ENCODE data around the gene TNFAIP1. TPM values are rescaled to one million over a fixed set of nuclear protein-coding genes. Genes with fewer than 3 reads are reported as not detected.
A peak's percentile ranks its signal among the peaks of the same experiment; 100 is the strongest.

Gene TNFAIP1
- total RNA-seq, 4 donors from 2014 or later: 23.7 to 43.8 (median 34.8) TPM

DNA sequence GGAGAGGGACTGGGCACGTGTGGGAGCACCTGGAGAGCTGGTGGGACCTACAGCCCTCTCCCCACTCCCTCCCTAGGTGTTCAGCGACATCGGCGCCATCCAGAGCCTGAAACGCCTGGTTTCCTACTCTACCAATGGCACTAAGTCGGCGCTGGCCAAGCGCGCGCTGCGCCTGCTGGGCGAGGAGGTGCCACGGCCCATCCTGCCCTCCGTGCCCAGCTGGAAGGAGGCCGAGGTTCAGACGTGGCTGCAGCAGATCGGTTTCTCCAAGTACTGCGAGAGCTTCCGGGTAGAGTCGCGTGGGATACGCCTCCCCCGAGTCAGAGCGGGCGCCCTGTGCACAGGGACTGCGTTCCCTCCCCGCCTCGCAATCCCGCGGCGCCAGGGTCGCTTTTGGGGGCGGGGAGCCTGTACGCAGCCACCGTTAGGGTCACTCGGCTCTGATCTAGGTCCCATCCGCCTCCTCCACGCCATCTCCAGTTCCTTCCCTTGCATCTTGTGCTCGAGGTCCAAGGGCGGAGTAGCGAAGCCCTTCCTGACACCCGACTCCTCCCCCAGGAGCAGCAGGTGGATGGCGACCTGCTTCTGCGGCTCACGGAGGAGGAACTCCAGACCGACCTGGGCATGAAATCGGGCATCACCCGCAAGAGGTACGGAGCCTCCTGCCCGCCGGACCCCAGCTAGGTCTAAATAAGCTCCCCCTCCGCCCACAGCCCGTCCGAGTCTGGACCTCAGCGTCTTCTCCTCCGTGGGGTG, 48.9 kb downstream of the TNFAIP1 start:
- Histone ChIP-seq H3K4me1 (peaks cover 8 to 15% (median 11%) of the 10 kb centered on the region in 4 donors), H3K9me3 (no peaks in the 10 kb centered on the region), H3K4me3 (peak overlapping the region; percentile 46 to 59 (median 46)), H3K27ac (replicated peaks in 1 of 4) (no peak overlapping the region), H3K27me3 (no peaks in the 10 kb centered on the region), H3K36me3 (peaks cover 22 to 54% (median 30%) of the 10 kb centered on the region in 4 donors)
- WGBS: 47% methylated on average over 17 of the region's 56 CpGs
- DNase-seq (ENCODE audit: extremely low spot score): no peak
- intact Hi-C loops (cut with DNase I): no loop called here
- TF ChIP-seq, protein P1, sequence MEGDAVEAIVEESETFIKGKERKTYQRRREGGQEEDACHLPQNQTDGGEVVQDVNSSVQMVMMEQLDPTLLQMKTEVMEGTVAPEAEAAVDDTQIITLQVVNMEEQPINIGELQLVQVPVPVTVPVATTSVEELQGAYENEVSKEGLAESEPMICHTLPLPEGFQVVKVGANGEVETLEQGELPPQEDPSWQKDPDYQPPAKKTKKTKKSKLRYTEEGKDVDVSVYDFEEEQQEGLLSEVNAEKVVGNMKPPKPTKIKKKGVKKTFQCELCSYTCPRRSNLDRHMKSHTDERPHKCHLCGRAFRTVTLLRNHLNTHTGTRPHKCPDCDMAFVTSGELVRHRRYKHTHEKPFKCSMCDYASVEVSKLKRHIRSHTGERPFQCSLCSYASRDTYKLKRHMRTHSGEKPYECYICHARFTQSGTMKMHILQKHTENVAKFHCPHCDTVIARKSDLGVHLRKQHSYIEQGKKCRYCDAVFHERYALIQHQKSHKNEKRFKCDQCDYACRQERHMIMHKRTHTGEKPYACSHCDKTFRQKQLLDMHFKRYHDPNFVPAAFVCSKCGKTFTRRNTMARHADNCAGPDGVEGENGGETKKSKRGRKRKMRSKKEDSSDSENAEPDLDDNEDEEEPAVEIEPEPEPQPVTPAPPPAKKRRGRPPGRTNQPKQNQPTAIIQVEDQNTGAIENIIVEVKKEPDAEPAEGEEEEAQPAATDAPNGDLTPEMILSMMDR (IDR thresholded peaks at IDR 0.05): no peak
- TF ChIP-seq POLR2A (IDR thresholded peaks at IDR 0.05; ENCODE audit: low read depth): no peak
- no peak for TF ChIP-seq POLR2AphosphoS5 (IDR thresholded peaks at IDR 0.05)
- TF ChIP-seq EP300 (IDR thresholded peaks at IDR 0.05): no peak

DNA sequence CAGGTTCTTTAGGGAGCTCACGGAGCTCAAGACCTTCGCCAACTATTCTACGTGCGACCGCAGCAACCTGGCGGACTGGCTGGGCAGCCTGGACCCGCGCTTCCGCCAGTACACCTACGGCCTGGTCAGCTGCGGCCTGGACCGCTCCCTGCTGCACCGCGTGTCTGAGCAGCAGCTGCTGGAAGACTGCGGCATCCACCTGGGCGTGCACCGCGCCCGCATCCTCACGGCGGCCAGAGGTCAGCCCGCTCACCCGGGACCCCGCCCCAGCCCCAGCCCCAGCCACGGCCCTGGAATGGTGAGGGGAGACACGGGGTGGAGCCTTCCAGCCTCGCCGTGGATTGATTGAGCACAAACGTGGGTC, 49.5 kb downstream of the TNFAIP1 start:
- peaks cover 8 to 15% (median 11%) of the 10 kb centered on the region in 4 donors for H3K4me1 ChIP-seq
- H3K36me3 ChIP-seq: peaks cover 22 to 60% (median 36%) of the 10 kb centered on the region in 4 donors
- H3K27ac ChIP-seq (replicated peaks in 1 of 4): no peak overlapping the region
- WGBS: 37% methylated on average over 2 of the region's 29 CpGs
- TF ChIP-seq, protein P1 (IDR thresholded peaks at IDR 0.05): no peak
- TF ChIP-seq POLR2AphosphoS5 (IDR thresholded peaks at IDR 0.05): no peak
- H3K27me3 ChIP-seq: no peaks in the 10 kb centered on the region
- H3K9me3 ChIP-seq: no peaks in the 10 kb centered on the region
- peak overlapping the region; percentile 46 to 59 (median 46) for H3K4me3 ChIP-seq
- intact Hi-C loops (cut with DNase I): no loop called here
- DNase-seq (ENCODE audit: extremely low spot score): no peak

DNA sequence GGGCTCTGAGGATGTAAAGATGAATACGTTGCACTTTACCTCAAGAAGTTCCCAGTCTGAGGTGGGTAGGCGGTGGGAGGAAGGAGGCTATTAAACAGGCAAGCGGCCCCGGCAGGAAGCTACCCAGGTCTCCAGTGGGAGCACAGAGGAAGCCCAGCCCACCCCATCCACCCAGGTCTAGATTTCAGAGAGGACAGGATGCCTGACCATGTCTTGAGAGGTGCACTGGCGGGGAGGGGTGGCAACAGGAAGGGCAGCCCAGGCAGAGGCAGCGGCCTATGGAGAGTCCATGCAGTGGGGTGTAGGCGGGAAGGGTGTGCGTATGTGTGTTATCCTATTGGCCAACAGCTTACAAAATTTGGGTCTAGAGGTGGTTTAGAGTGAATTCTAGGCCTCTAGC, 49.8 kb downstream of the TNFAIP1 start:
- H3K4me3 ChIP-seq: peak overlapping the region; percentile 46 to 59 (median 46)
- intact Hi-C loops (cut with DNase I): no loop called here
- H3K4me1 ChIP-seq: peaks cover 8 to 15% (median 11%) of the 10 kb centered on the region in 4 donors
- no peaks in the 10 kb centered on the region for H3K9me3 ChIP-seq
- H3K27me3 ChIP-seq: no peaks in the 10 kb centered on the region
- peaks cover 22 to 64% (median 39%) of the 10 kb centered on the region in 4 donors for H3K36me3 ChIP-seq
- 87% methylated on average over 8 of the region's 8 CpGs for WGBS
- TF ChIP-seq, protein P1 (IDR thresholded peaks at IDR 0.05): no peak
- TF ChIP-seq EP300 (IDR thresholded peaks at IDR 0.05) (no peak), POLR2AphosphoS5 (IDR thresholded peaks at IDR 0.05) (no peak), POLR2A (IDR thresholded peaks at IDR 0.05; ENCODE audit: low read depth) (no peak)
- H3K27ac ChIP-seq (replicated peaks in 1 of 4): no peak overlapping the region
- DNase-seq (ENCODE audit: extremely low spot score): no peak

DNA sequence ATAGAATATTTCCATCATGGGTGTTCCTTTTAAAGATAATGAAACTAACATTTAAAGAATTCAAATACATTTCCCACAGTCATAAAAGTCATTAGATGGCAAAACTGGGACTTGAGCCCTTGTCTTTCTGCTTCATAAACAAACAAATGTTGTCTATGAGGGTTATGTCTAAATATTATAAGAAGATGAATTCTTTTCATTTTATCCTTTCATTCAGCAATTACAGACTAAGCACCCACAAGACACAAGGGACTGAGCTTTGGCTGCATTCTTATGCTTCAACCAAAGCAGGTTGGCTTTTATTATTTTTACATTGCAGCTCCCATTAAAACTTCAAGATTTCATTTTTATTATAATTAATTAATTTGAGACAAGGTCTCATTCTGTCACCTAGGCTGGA, 50.8 kb downstream of the TNFAIP1 start:
- H3K4me1 ChIP-seq: peaks cover 3 to 10% (median 7%) of the 10 kb centered on the region in 4 donors
- H3K36me3 ChIP-seq: peaks cover 28 to 74% (median 48%) of the 10 kb centered on the region in 4 donors
- H3K27ac ChIP-seq (replicated peaks in 1 of 4): no peak overlapping the region
- no peak for DNase-seq (ENCODE audit: extremely low spot score)
- H3K9me3 ChIP-seq: no peaks in the 10 kb centered on the region
- H3K27me3 ChIP-seq: no peaks in the 10 kb centered on the region
- no peak overlapping the region for H3K4me3 ChIP-seq
- TF ChIP-seq POLR2AphosphoS5 (IDR thresholded peaks at IDR 0.05) (no peak), POLR2A (IDR thresholded peaks at IDR 0.05; ENCODE audit: low read depth) (no peak), EP300 (IDR thresholded peaks at IDR 0.05) (no peak)
- TF ChIP-seq, protein P1 (IDR thresholded peaks at IDR 0.05): no peak
- intact Hi-C loops (cut with DNase I): no loop called here
